GM19043 (cell line): Measurements from ENCODE around the gene NUP188.

ENCODE experiments used
- ATAC-seq: cut with Tn5 transposase; IDR thresholded peaks from one replicate; pipeline ENCODE4 v1.9.1; 2021; ENCODE audit warnings: low read depth; ENCODE audit not compliant: unreplicated experiment

The NUP188 gene

GRCh38 chr9:128947527-128948301 lies at the start of gene NUP188, which contains the start of gene DOLK:
TSS of gene NUP188 (plus strand) at chr9:128947699. CDS start at chr9:128947720, 21 bp downstream.
TSS of gene DOLK (minus strand) at chr9:128947603. CDS start at chr9:128947303, 300 bp downstream.
- peak; percentile 77 for ATAC-seq

- ATAC-seq: no peak
Measured at GRCh38 chr9:128898382-128898781, 49.1 kb upstream of the NUP188 start.

- ATAC-seq: no peak
Measured at GRCh38 chr9:128898845-128899565, 48.5 kb upstream of the NUP188 start.

- ATAC-seq: no peak
Measured at GRCh38 chr9:128899566-128900322, 47.8 kb upstream of the NUP188 start.

GRCh38 chr9:128901379-128901778 lies 46.1 kb upstream of the NUP188 start:
- no peak for ATAC-seq

GRCh38 chr9:128901822-128902221 lies 45.7 kb upstream of the NUP188 start:
- peak; percentile 8 for ATAC-seq

GRCh38 chr9:128902351-128903078 lies 45.0 kb upstream of the NUP188 start:
- peak; percentile 92 for ATAC-seq

- ATAC-seq: no peak
Measured at GRCh38 chr9:128903079-128903461, 44.4 kb upstream of the NUP188 start.

- no peak for ATAC-seq
Measured at GRCh38 chr9:128903871-128904620, 43.5 kb upstream of the NUP188 start.

GRCh38 chr9:128905964-128906363 lies 41.5 kb upstream of the NUP188 start:
- ATAC-seq: no peak

- no peak for ATAC-seq
Measured at GRCh38 chr9:128906741-128907140, 40.8 kb upstream of the NUP188 start.

GRCh38 chr9:128908372-128908771 lies 39.1 kb upstream of the NUP188 start:
- no peak for ATAC-seq

- no peak for ATAC-seq
Measured at GRCh38 chr9:128909859-128910258, 37.6 kb upstream of the NUP188 start.

- ATAC-seq: no peak
Measured at GRCh38 chr9:128910906-128911305, 36.6 kb upstream of the NUP188 start.

GRCh38 chr9:128911529-128912035 lies 35.9 kb upstream of the NUP188 start:
- ATAC-seq: no peak

GRCh38 chr9:128912270-128912853 lies 35.1 kb upstream of the NUP188 start:
- no peak for ATAC-seq

- ATAC-seq: no peak
Measured at GRCh38 chr9:128913048-128913900, 34.2 kb upstream of the NUP188 start.
